ENCODE results near the gene SLC2A5. TPM values are rescaled to one million over a fixed set of nuclear protein-coding genes. Genes with fewer than 3 reads are reported as not detected.

SLC2A5 gene
- total and polyA plus RNA-seq, 9 of the 15 experiments (the other 6 are each of a cell fraction or from before 2014, with no cell fraction given): 0.08 TPM; not detected in 8

- TF ChIP-seq ESRRA (IDR thresholded peaks at IDR 0.05; ENCODE audit: borderline replicate concordance, low read depth): no peak
- no peak for TF ChIP-seq ASH1L (IDR thresholded peaks at IDR 0.05; ENCODE audit: borderline replicate concordance, low read depth, partially characterized antibody)
- TF ChIP-seq EZH2 (IDR thresholded peaks at IDR 0.05; ENCODE audit: borderline replicate concordance, low read depth, low read length): no peak
- no peak for TF ChIP-seq ZNF766 (CRISPR knock-in tag; conservative IDR thresholded peaks at IDR 0.05)
- TF ChIP-seq SIRT6 (IDR thresholded peaks at IDR 0.05; ENCODE audit: low read depth, low read length): no peak
- peak; percentile 68; the same call in 1 of the 2 replicates for TF ChIP-seq HDAC8 (tag; IDR thresholded peaks at IDR 0.05)
- no peak for TF ChIP-seq HMG20A (CRISPR knock-in tag; conservative IDR thresholded peaks at IDR 0.05)
- no peak for TF ChIP-seq ETV5 (CRISPR knock-in tag; IDR thresholded peaks at IDR 0.05; ENCODE audit: low read depth)
- TF ChIP-seq RHOXF2B (CRISPR knock-in tag; conservative IDR thresholded peaks at IDR 0.05): no peak
- TF ChIP-seq ZNF592 (IDR thresholded peaks at IDR 0.05): peak; percentile 58; the same call in 1 of the 2 replicates
- no peak for TF ChIP-seq RFX5 (IDR thresholded peaks at IDR 0.05; ENCODE audit: low read depth, low read length)
- TF ChIP-seq ARID2 (IDR thresholded peaks at IDR 0.05): no peak
- no peak for TF ChIP-seq ZBTB2 (IDR thresholded peaks at IDR 0.05)
- no peak for TF ChIP-seq TCF15 (CRISPR knock-in tag; IDR thresholded peaks at IDR 0.05)
- no peak for TF ChIP-seq MXD1 (CRISPR knock-in tag; IDR thresholded peaks at IDR 0.05; ENCODE audit: borderline replicate concordance, poor library complexity, severe bottlenecking)
- TF ChIP-seq SOX6 (IDR thresholded peaks at IDR 0.05): no peak
- TF ChIP-seq GABPB1 (CRISPR knock-in tag; IDR thresholded peaks at IDR 0.05): peak; percentile 90
- no peak for TF ChIP-seq HBP1 (CRISPR knock-in tag; IDR thresholded peaks at IDR 0.05)
- TF ChIP-seq MED1 (CRISPR knock-in tag; IDR thresholded peaks at IDR 0.05; ENCODE audit: borderline replicate concordance): no peak
- no peak for TF ChIP-seq NCOR1 (IDR thresholded peaks at IDR 0.05)
- peak; percentile 54; the same call in 1 of the 2 replicates for TF ChIP-seq POLR2G (IDR thresholded peaks at IDR 0.05; ENCODE audit: low read depth, low read length)
These were observed 2.3 kb upstream of the SLC2A5 start (continued) for GRCh38 chr1:9071554-9072235.
